Measurements from ENCODE around the gene RAI1.

GRCh38 chr17:17819561-17819995 lies 138.3 kb downstream of the RAI1 start:
- TF ChIP-seq POLR2A (IDR thresholded peaks at IDR 0.05), result no peak
- no peak for TF ChIP-seq CTCF (IDR thresholded peaks at IDR 0.05)

Data from esophagus squamous epithelium (tissue), 4 donors.